Stimulated activated CD4-positive, alpha-beta T cell treated with anti-CD3 and anti-CD28 coated beads, Interleukin-1b, Interleukin-23, amount 100 ng/mL, for 1 hour (primary cell): ENCODE measurements around the gene GMDS.
"Not testable (repeated sequence)": the region's sequence is repeated elsewhere in the genome, so short reads cannot be mapped to it uniquely, and the experiment has no call there.

ENCODE experiments used
- DNase-seq, 2 donors: peaks; one replicate each; pipeline ENCODE4 v3.0.0-alpha.2; 2020; ENCODE audit warnings: low read depth in 2 of 2

The GMDS gene

GRCh38 chr6:1770968-1771723 is 474.3 kb downstream of the GMDS start:
- no peak for DNase-seq

GRCh38 chr6:1770435-1770843 is 475.0 kb downstream of the GMDS start:
- DNase-seq, result no peak

- no peak for DNase-seq
Observed at GRCh38 chr6:1767481-1768246, 477.7 kb downstream of the GMDS start.

GRCh38 chr6:1766654-1767053 is 478.8 kb downstream of the GMDS start:
- DNase-seq, result no peak

- DNase-seq, result no peak
Observed at GRCh38 chr6:1765160-1765903, 480.1 kb downstream of the GMDS start.

- no peak for DNase-seq
Observed at GRCh38 chr6:1764397-1764987, 480.9 kb downstream of the GMDS start.

- no peak for DNase-seq
Observed at GRCh38 chr6:1763404-1763803, 482.0 kb downstream of the GMDS start.

GRCh38 chr6:1762203-1762602 is 483.2 kb downstream of the GMDS start:
- no peak for DNase-seq

GRCh38 chr6:1761477-1761877 is 483.9 kb downstream of the GMDS start:
- no peak for DNase-seq

GRCh38 chr6:1760876-1761275 is 484.5 kb downstream of the GMDS start:
- DNase-seq, result no peak

- no peak for DNase-seq
Observed at GRCh38 chr6:1759870-1760269, 485.5 kb downstream of the GMDS start.

GRCh38 chr6:1758076-1758679 is 487.2 kb downstream of the GMDS start:
- DNase-seq, result no peak

- DNase-seq, result no peak
Observed at GRCh38 chr6:1757131-1757530, 488.3 kb downstream of the GMDS start.

- no peak for DNase-seq
Observed at GRCh38 chr6:1756472-1757129, 488.8 kb downstream of the GMDS start.

- DNase-seq, result not testable (repeated sequence)
Observed at GRCh38 chr6:1751063-1751462, 494.3 kb downstream of the GMDS start.

- no peak for DNase-seq
Observed at GRCh38 chr6:1749041-1749440, 496.4 kb downstream of the GMDS start.

- no peak for DNase-seq
Observed at GRCh38 chr6:1747531-1747930, 497.9 kb downstream of the GMDS start.

- no peak for DNase-seq
Observed at GRCh38 chr6:1747003-1747402, 498.4 kb downstream of the GMDS start.

- DNase-seq, result no peak
Observed at GRCh38 chr6:1745814-1746213, 499.6 kb downstream of the GMDS start.

- DNase-seq, result no peak
Observed at GRCh38 chr6:1744543-1744942, 500.9 kb downstream of the GMDS start.

GRCh38 chr6:1739680-1740079 is 505.7 kb downstream of the GMDS start:
- DNase-seq, result no peak
